PFSK-1 (cell line): Measurements from ENCODE around the gene LAT.

Experiments
- FOXP2 ChIP-seq: optimal IDR thresholded peaks from 2 replicates; pipeline ENCODE3; 2011; ENCODE audit warnings: borderline replicate concordance, control low read depth, inconsistent platforms; ENCODE audit not compliant: insufficient read depth; ENCODE audit errors: extremely low read length, extremely low read depth
- POLR2AphosphoS5 ChIP-seq: IDR thresholded peaks from 2 replicates; pipeline ENCODE4 v1.6.1; 2012; ENCODE audit warnings: low read depth, mild to moderate bottlenecking, control low read depth, low read length, moderate library complexity
- SIN3A ChIP-seq: IDR thresholded peaks from 2 replicates; pipeline ENCODE4 v1.6.1; 2012; ENCODE audit warnings: mild to moderate bottlenecking, low read length, moderate library complexity, borderline replicate concordance; ENCODE audit not compliant: insufficient read depth
- TAF1 ChIP-seq: IDR thresholded peaks from 2 replicates; pipeline ENCODE4 v1.6.1; 2012; ENCODE audit warnings: low read length, control low read depth, borderline replicate concordance; ENCODE audit not compliant: insufficient read depth
- TF ChIP-seq, protein P1 (sequence below), 2 experiments: IDR thresholded peaks; 2 replicates each; pipeline versions ENCODE4 v1.6.1 to v1.8.0; 2011 to 2012; ENCODE audit warnings: low read depth in 2 of 2, low read length in 2 of 2, control low read depth in 1 of 2, inconsistent platforms in 1 of 2, mild to moderate bottlenecking in 1 of 2, moderate library complexity in 1 of 2; ENCODE audit not compliant: insufficient read depth in 1 of 2

The LAT gene

DNA sequence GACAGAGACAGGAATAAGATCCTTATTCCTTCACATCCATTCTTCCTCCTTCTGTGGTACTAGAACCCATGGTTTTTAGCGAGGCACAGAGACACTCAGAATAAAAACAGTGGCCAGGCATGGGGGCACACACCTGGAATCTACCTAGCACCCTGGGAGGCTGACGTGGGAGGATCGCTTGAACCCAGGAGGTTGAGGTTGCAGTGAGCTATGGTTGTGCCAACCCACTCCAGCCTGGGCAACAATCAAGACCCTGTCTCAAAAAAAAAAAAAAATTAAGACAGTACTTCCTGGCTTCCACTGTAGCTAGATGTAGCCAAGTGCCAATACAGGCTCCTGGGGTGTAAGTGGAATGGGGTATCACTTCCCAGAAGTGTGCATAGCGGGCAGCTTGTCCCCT is 17.7 kb upstream of the LAT start:
- TF ChIP-seq SIN3A, result no peak
- TF ChIP-seq POLR2AphosphoS5, result no peak
- TF ChIP-seq TAF1, result no peak
- TF ChIP-seq FOXP2, result no peak
- TF ChIP-seq, protein P1, sequence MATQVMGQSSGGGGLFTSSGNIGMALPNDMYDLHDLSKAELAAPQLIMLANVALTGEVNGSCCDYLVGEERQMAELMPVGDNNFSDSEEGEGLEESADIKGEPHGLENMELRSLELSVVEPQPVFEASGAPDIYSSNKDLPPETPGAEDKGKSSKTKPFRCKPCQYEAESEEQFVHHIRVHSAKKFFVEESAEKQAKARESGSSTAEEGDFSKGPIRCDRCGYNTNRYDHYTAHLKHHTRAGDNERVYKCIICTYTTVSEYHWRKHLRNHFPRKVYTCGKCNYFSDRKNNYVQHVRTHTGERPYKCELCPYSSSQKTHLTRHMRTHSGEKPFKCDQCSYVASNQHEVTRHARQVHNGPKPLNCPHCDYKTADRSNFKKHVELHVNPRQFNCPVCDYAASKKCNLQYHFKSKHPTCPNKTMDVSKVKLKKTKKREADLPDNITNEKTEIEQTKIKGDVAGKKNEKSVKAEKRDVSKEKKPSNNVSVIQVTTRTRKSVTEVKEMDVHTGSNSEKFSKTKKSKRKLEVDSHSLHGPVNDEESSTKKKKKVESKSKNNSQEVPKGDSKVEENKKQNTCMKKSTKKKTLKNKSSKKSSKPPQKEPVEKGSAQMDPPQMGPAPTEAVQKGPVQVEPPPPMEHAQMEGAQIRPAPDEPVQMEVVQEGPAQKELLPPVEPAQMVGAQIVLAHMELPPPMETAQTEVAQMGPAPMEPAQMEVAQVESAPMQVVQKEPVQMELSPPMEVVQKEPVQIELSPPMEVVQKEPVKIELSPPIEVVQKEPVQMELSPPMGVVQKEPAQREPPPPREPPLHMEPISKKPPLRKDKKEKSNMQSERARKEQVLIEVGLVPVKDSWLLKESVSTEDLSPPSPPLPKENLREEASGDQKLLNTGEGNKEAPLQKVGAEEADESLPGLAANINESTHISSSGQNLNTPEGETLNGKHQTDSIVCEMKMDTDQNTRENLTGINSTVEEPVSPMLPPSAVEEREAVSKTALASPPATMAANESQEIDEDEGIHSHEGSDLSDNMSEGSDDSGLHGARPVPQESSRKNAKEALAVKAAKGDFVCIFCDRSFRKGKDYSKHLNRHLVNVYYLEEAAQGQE (IDR thresholded peaks at IDR 0.05; ENCODE audit: insufficient read depth in 1 of 2, low read depth in 2 of 2, low read length in 2 of 2), result no peak

DNA sequence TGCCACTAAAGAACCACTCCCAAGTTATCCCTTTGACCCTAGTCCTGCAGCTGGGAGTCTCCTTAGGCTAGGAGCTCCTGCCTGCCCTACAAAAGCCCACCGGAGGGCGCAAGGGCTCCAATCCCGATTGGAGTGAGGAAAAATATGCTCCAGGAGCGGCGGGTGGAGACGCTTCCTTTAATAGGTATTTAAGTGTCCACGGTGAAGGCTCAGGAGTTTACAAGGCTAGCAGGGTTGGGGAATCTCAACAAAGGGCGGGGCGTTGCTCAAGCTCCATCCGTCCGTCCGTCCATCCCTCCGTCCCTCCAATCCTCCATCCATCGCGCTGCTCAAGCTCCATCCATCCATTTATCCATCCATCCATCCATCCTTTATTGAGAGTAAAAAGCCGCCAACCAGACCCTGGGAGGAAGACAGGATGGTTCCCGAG is 10.8 kb upstream of the LAT start:
- TF ChIP-seq, protein P1 (IDR thresholded peaks at IDR 0.05; ENCODE audit: insufficient read depth in 1 of 2, low read depth in 2 of 2, low read length in 2 of 2), result no peak
- TF ChIP-seq SIN3A (no peak), POLR2AphosphoS5 (no peak), TAF1 (no peak), FOXP2 (no peak)

DNA sequence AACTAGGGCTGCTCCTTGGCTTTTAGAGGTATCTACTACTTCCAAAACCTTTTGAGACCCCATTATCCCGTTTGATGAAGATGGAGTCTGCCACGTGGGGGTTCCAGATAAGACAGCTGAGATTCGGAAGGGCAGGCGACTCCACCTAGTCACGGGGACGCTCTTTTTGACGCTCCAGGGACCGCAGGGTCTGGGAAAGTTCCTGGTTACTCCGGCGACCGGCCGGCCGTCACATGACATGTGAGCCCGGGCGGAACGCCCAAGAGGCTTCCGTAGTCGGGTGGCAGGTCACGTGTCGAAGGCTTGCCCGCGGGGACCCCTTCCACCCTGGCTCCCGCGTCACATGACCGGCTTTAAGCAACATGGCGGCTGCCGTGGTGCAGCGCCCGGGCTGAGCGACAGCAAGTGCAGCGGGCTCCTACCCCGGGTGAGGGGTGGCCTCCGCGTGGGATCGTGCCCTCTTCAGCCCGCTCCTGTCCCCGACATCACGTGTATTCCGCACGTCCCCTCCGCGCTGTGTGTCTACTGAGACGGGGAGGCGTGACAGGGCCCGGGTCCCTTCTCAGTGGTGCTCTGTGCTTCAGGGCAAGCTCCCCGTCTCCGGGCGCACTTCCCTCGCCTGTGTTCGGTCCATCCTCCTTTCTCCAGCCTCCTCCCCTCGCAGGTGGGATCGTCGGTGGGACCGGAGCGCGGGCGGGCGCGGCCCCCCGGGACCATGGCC is 10.3 kb upstream of the LAT start, which contains the start of gene SPNS1:
Gene SPNS1 (plus strand): TSS at position 342 of the 721 bp plus-strand sequence. CDS start 374 bp downstream, at position 716.
- TF ChIP-seq POLR2AphosphoS5 (peak; percentile 81), FOXP2 (peak; percentile 69), TAF1 (peak; percentile 88), SIN3A (peak; percentile 96)
- TF ChIP-seq, protein P1 (IDR thresholded peaks at IDR 0.05; ENCODE audit: insufficient read depth in 1 of 2, low read depth in 2 of 2, low read length in 2 of 2), result peak; percentile 19 to 69; a peak in 1 of 4 replicates

DNA sequence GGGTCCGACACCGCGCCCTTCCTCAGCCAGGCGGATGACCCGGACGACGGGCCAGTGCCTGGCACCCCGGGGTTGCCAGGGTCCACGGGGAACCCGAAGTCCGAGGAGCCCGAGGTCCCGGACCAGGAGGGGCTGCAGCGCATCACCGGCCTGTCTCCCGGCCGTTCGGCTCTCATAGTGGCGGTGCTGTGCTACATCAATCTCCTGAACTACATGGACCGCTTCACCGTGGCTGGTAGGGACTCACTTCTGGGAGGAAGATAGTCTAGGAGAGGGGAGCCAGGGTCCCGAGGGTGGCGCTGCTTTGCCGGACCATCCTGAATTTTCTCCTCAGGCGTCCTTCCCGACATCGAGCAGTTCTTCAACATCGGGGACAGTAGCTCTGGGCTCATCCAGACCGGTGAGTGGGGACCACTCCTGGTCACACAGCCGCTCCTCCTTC is 9.7 kb upstream of the LAT start:
- TF ChIP-seq FOXP2 (no peak), POLR2AphosphoS5 (no peak), SIN3A (no peak), TAF1 (no peak)
- TF ChIP-seq, protein P1 (IDR thresholded peaks at IDR 0.05; ENCODE audit: insufficient read depth in 1 of 2, low read depth in 2 of 2, low read length in 2 of 2), result no peak
